ENCODE results near the gene RABL3. TPM values are rescaled to one million over a fixed set of nuclear protein-coding genes. Genes with fewer than 3 reads are reported as not detected.
A peak's percentile ranks its signal among the peaks of the same experiment; 100 is the strongest.

The RABL3 gene
- total RNA-seq, 6 donors from 2014 or later = 4.9 to 20.1 (median 14.2) TPM

DNA sequence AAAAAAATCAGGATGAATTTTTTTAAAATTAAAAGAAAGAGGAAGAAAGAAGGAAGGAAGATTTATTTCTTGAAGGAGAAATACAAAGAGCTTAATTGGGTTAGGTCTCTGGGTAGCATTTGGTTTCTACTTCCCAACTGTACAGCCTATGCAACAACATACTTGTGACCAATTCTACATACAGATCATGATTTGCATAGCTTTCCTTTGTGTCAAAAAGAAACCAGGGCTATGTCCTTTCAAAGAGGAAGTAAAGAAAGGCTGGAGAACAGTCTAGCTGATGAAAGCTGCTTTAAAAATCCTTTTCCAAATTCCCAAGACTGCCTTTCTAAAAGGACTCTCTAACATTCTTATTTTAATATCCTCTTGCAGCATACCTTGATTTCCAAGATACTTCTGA, 54.2 kb downstream of the RABL3 start:
- DNase-seq = no peak

DNA sequence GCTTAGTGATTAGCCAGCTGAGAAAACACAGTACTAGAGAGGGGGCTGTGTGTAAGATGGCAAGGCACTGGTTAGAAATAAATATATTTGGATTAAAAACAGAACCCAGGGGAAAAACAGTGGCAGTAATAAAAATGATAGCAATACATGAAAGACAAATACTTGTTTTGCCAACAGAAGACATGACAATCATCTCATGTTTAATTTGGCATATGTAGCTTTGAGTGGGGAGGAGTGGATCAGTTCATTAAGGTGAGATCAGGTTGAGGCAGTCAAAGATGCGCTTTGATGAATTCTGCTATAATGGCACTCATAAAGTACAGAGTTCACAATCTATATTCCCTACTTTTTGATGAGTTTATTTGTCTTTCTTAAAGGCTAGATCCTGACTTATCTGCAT, 56.9 kb downstream of the RABL3 start:
- no peak overlapping the region for H3K27ac ChIP-seq
- H3K27me3 ChIP-seq = no peaks in the 10 kb centered on the region
- ATAC-seq (ENCODE audit: low FRiP score in 2 of 2) (no peak), DNase-seq (no peak)
- peaks cover 0 to 14% (median 5%) of the 10 kb centered on the region in 4 donors for H3K36me3 ChIP-seq
- no peaks in the 10 kb centered on the region for H3K9me3 ChIP-seq
- no peak overlapping the region for H3K4me3 ChIP-seq
- H3K4me1 ChIP-seq = peaks cover 0 to 3% (median 0%) of the 10 kb centered on the region in 4 donors
- TF ChIP-seq POLR2AphosphoS5 (IDR thresholded peaks at IDR 0.05) = no peak
- 91 to 100% methylated on average over 1 of the region's 1 CpG for WGBS, 2 donors

More for the DNA sequence above, 54.2 kb downstream of the RABL3 start:
- no peaks in the 10 kb centered on the region for H3K4me1 ChIP-seq
- H3K36me3 ChIP-seq = peaks cover 0 to 14% (median 5%) of the 10 kb centered on the region in 4 donors
- no peak overlapping the region for H3K27ac ChIP-seq
- no peaks in the 10 kb centered on the region for H3K9me3 ChIP-seq
- TF ChIP-seq, protein P1, sequence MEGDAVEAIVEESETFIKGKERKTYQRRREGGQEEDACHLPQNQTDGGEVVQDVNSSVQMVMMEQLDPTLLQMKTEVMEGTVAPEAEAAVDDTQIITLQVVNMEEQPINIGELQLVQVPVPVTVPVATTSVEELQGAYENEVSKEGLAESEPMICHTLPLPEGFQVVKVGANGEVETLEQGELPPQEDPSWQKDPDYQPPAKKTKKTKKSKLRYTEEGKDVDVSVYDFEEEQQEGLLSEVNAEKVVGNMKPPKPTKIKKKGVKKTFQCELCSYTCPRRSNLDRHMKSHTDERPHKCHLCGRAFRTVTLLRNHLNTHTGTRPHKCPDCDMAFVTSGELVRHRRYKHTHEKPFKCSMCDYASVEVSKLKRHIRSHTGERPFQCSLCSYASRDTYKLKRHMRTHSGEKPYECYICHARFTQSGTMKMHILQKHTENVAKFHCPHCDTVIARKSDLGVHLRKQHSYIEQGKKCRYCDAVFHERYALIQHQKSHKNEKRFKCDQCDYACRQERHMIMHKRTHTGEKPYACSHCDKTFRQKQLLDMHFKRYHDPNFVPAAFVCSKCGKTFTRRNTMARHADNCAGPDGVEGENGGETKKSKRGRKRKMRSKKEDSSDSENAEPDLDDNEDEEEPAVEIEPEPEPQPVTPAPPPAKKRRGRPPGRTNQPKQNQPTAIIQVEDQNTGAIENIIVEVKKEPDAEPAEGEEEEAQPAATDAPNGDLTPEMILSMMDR (IDR thresholded peaks at IDR 0.05) = no peak
- TF ChIP-seq POLR2A (IDR thresholded peaks at IDR 0.05) (no peak), EP300 (IDR thresholded peaks at IDR 0.05) (no peak), POLR2AphosphoS5 (IDR thresholded peaks at IDR 0.05) (no peak)
- peak in 1 of 2 donors; percentile 61 for ATAC-seq (ENCODE audit: low FRiP score in 2 of 2)
- no peak overlapping the region for H3K4me3 ChIP-seq
- H3K27me3 ChIP-seq = no peaks in the 10 kb centered on the region

DNA sequence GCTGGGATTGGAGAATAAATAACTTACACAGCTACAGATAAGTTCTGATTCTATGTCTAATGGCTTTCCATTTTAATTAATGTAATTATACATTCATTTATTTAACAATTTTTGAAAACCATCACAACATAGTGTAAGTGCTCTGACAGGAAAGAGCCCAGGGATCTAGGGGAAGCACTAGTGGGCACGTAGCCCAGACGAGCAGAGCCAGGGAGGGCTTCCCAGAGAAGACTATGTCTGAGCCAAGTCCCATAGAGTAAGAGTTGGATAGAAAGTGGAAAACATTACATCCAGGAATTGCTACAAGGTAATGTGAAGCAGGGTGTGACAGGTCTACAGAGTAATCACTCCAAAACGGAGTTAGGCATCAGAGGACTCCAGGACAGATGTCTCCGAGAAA, 57.4 kb downstream of the RABL3 start:
- no peak overlapping the region for H3K27ac ChIP-seq
- WGBS, 2 donors = 69 to 88% methylated on average over 4 of the region's 4 CpGs
- no peaks in the 10 kb centered on the region for H3K27me3 ChIP-seq
- peaks cover 0 to 3% (median 0%) of the 10 kb centered on the region in 4 donors for H3K4me1 ChIP-seq
- peaks cover 0 to 14% (median 4%) of the 10 kb centered on the region in 4 donors for H3K36me3 ChIP-seq
- no peak overlapping the region for H3K4me3 ChIP-seq
- no peaks in the 10 kb centered on the region for H3K9me3 ChIP-seq
- no peak for DNase-seq
- ATAC-seq (ENCODE audit: low FRiP score in 2 of 2) = no peak
- no peak for TF ChIP-seq POLR2A (IDR thresholded peaks at IDR 0.05)
- TF ChIP-seq EP300 (IDR thresholded peaks at IDR 0.05) = no peak
- TF ChIP-seq, protein P1 (IDR thresholded peaks at IDR 0.05) = no peak
- no peak for TF ChIP-seq POLR2AphosphoS5 (IDR thresholded peaks at IDR 0.05)

DNA sequence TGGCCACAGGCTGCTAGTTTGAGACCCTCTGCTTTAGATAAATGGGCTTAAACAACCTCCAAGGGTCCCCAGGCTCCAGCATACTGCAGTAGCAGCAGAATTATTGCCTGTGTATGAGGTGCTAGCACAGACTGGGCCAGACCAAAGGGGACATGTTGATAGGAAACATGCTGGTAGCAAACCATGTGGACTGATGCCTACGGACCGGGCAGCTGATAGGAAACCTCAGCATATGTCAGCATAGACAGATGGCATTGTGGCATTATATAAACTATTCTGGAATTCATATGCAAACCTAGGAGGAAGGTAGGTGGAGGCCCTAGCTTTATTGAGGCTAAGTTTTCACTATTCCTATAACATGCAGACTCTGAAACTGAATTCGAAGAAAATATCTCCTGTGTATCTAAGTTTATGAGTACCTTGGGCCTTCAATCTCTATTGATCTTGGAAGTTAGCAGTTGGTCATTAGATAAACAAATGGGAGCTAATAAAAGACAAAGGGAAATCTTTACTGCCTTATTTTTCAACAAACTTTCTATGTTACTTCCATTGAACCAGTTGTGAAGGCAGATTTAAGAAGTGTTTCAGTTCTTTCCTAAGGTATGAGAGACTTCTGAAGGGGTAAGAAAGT, 58.5 kb downstream of the RABL3 start:
- ATAC-seq (ENCODE audit: low FRiP score in 2 of 2) (no peak), DNase-seq (no peak)
- H3K36me3 ChIP-seq = peaks cover 0 to 5% (median 0%) of the 10 kb centered on the region in 4 donors
- H3K4me1 ChIP-seq = peaks cover 2 to 10% (median 6%) of the 10 kb centered on the region in 4 donors
- no peak overlapping the region for H3K27ac ChIP-seq
- no peaks in the 10 kb centered on the region for H3K9me3 ChIP-seq
- no peak overlapping the region for H3K4me3 ChIP-seq
- no peak for TF ChIP-seq POLR2A (IDR thresholded peaks at IDR 0.05)
- TF ChIP-seq, protein P1 (IDR thresholded peaks at IDR 0.05) = no peak
- no peak for TF ChIP-seq POLR2AphosphoS5 (IDR thresholded peaks at IDR 0.05)
- TF ChIP-seq EP300 (IDR thresholded peaks at IDR 0.05) = no peak
- 94 to 96% methylated on average over 3 of the region's 3 CpGs for WGBS, 2 donors
- H3K27me3 ChIP-seq = no peaks in the 10 kb centered on the region

DNA sequence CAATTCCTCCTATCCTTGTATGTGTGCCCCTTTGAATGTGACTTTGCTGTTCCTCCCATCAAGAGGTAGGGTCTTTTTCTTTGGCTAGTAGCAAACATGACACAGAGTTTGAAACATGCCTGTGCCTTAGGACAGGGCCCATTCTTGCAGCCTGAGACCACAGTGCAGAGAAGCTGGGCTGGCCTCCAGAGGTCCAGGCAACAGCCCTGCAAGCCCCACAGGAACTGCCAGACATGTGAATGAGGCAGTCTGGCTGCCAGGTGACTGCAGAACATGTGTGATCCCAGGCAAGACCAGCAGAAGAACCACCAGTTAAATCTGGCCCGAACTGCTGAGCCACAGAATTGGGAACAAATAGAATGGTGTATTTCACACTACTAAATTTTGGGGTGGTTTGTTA, 59.1 kb downstream of the RABL3 start:
- TF ChIP-seq, protein P1 (IDR thresholded peaks at IDR 0.05) = no peak
- TF ChIP-seq POLR2AphosphoS5 (IDR thresholded peaks at IDR 0.05) = no peak
- TF ChIP-seq EP300 (IDR thresholded peaks at IDR 0.05) = no peak
- TF ChIP-seq POLR2A (IDR thresholded peaks at IDR 0.05) = no peak
- WGBS, 2 donors = 92% methylated on average over 1 of the region's 1 CpG
- Histone ChIP-seq H3K9me3 (no peaks in the 10 kb centered on the region), H3K27me3 (no peaks in the 10 kb centered on the region), H3K4me1 (peaks cover 7 to 14% (median 12%) of the 10 kb centered on the region in 4 donors), H3K4me3 (no peak overlapping the region), H3K27ac (no peak overlapping the region), H3K36me3 (peaks cover 0 to 4% (median 0%) of the 10 kb centered on the region in 4 donors)
- DNase-seq = no peak
- no peak for ATAC-seq (ENCODE audit: low FRiP score in 2 of 2)

Measured in upper lobe of left lung (tissue), 6 donors.